ENCODE data around the gene NPTN. TPM values are rescaled to one million over a fixed set of nuclear protein-coding genes. Genes with fewer than 3 reads are reported as not detected.

NPTN gene
- polyA plus RNA-seq, 3 donors: 86.5 to 137 (median 88.0) TPM

DNA sequence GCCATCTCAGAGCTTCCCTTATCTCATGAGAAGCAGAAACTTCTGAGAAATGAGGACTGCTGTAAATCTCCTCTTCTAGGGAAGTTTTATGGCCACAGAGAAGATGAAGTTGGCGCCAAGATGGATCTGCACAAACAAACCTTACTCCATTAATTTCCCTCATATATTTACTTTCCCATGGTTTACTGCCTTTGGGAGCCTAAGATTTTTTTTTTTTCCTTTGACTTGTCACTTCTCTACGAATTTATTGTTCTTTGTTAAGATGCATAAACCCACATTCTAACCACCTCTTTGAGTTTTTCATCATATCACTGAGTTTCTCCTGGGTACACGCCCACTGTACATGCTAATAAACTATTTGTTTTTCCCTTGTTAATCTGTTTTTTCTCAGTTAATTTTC, 21.5 kb upstream of the NPTN start:
- no peak overlapping the region for H3K27ac ChIP-seq (ENCODE audit: low read depth in 1 of 2, low read length in 2 of 2)

DNA sequence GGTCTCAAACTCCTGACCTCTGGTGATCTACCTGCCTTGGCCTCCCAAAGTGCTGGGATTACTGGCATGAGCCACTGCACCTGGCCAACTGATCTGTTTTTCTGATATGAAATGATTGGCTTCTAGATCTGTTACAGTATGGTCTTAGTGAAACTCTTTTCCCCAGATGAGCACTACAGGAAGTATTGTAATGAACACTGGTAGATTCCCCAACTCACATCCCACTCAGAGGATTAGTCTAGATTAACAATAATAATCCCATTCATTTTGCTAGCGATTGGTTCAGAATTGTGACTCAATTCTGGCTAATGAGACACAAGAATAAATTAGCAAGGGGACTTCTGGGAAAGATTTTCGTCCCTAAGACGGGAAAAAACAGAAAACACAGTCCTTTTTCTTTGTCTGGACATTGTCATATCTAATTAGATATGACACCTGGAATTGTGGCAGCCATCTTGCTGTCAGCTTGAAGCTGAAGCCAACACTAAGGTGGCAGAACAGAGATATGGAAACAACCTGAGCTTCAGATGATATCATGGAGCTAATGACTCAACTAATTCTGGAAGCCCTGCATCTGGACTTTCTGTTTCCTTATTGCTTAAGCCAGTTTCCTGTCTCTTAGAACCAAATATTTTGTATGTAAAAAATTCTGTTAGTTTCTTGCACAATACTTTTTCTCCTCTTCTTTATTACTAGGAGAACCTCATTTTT, 17.4 kb upstream of the NPTN start:
- H2AFZ ChIP-seq (ENCODE audit: insufficient read depth, low read depth, low read length, poor library complexity, severe bottlenecking): peak overlapping the region; percentile 8
- Mint-ChIP-seq H3K4me1 (peaks cover 22% of the 10 kb centered on the region), H3K4me3 (peak overlapping the region in 1 of 2 donors; percentile 6), H3K36me3 (no peaks in the 10 kb centered on the region), H3K9me3 (peaks cover 0 to 1% (median 0%) of the 10 kb centered on the region in 7 donors), H3K27ac (peak overlapping the region; percentile 7 to 85 (median 64)), H3K27me3 (ENCODE audit: low read depth in 3 of 3) (no peaks in the 10 kb centered on the region)
- H4K20me1 ChIP-seq (ENCODE audit: insufficient read depth, low read length): no peaks in the 10 kb centered on the region
- no peaks in the 10 kb centered on the region for H3K27me3 ChIP-seq (ENCODE audit: control insufficient read depth in 2 of 2, insufficient read depth in 2 of 2, low read length in 2 of 2)
- H3K4me2 ChIP-seq (replicated peaks; ENCODE audit: extremely low read depth, low read length, poor library complexity, severe bottlenecking): peak overlapping the region; percentile 59
- no peaks in the 10 kb centered on the region for H3K36me3 ChIP-seq (replicated peaks in 1 of 2; ENCODE audit: control insufficient read depth in 1 of 2, insufficient read depth in 2 of 2, low read length in 2 of 2)
- H3K9me3 ChIP-seq (replicated peaks in 1 of 2; ENCODE audit: control insufficient read depth in 1 of 2, insufficient read depth in 1 of 2, low read length in 2 of 2): no peaks in the 10 kb centered on the region
- no peaks in the 10 kb centered on the region for H3K79me2 ChIP-seq (ENCODE audit: insufficient read depth, low read length)
- intact Hi-C loops (cut with micrococcal nuclease): no loop called here
- peaks cover 16 to 20% of the 10 kb centered on the region in 2 donors for H3K4me1 ChIP-seq (ENCODE audit: control insufficient read depth in 1 of 2, insufficient read depth in 2 of 2, low read length in 2 of 2)
- peak overlapping the region in 1 of 3 experiments; percentile 38 for H3K4me3 ChIP-seq (replicated peaks in 1 of 3; ENCODE audit: low read depth in 2 of 3, low read length in 3 of 3)
- no peak overlapping the region for H3K9ac ChIP-seq (ENCODE audit: insufficient read depth, low read length, poor library complexity, severe bottlenecking)
- peak; percentile 48 to 84 (median 75) for DNase-seq
- TF ChIP-seq, protein P1, sequence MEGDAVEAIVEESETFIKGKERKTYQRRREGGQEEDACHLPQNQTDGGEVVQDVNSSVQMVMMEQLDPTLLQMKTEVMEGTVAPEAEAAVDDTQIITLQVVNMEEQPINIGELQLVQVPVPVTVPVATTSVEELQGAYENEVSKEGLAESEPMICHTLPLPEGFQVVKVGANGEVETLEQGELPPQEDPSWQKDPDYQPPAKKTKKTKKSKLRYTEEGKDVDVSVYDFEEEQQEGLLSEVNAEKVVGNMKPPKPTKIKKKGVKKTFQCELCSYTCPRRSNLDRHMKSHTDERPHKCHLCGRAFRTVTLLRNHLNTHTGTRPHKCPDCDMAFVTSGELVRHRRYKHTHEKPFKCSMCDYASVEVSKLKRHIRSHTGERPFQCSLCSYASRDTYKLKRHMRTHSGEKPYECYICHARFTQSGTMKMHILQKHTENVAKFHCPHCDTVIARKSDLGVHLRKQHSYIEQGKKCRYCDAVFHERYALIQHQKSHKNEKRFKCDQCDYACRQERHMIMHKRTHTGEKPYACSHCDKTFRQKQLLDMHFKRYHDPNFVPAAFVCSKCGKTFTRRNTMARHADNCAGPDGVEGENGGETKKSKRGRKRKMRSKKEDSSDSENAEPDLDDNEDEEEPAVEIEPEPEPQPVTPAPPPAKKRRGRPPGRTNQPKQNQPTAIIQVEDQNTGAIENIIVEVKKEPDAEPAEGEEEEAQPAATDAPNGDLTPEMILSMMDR (IDR thresholded peaks at IDR 0.05): no peak
- peak overlapping the region in 1 of 2 donors; percentile 12 for H3K27ac ChIP-seq (ENCODE audit: low read depth in 1 of 2, low read length in 2 of 2)
- WGBS (ENCODE audit: insufficient coverage): no CpG with 5 or more reads among the region's 3 CpGs

More for the DNA sequence above, 21.5 kb upstream of the NPTN start:
- no peak overlapping the region for H3K4me3 Mint-ChIP-seq
- Histone ChIP-seq H2AFZ (ENCODE audit: insufficient read depth, low read depth, low read length, poor library complexity, severe bottlenecking) (no peak overlapping the region), H3K4me1 (ENCODE audit: control insufficient read depth in 1 of 2, insufficient read depth in 2 of 2, low read length in 2 of 2) (peaks cover 16 to 20% of the 10 kb centered on the region in 2 donors), H3K36me3 (replicated peaks in 1 of 2; ENCODE audit: control insufficient read depth in 1 of 2, insufficient read depth in 2 of 2, low read length in 2 of 2) (no peaks in the 10 kb centered on the region), H3K79me2 (ENCODE audit: insufficient read depth, low read length) (no peaks in the 10 kb centered on the region), H4K20me1 (ENCODE audit: insufficient read depth, low read length) (no peaks in the 10 kb centered on the region), H3K27me3 (ENCODE audit: control insufficient read depth in 2 of 2, insufficient read depth in 2 of 2, low read length in 2 of 2) (no peaks in the 10 kb centered on the region), H3K9me3 (replicated peaks in 1 of 2; ENCODE audit: control insufficient read depth in 1 of 2, insufficient read depth in 1 of 2, low read length in 2 of 2) (no peaks in the 10 kb centered on the region), H3K4me3 (replicated peaks in 1 of 3; ENCODE audit: low read depth in 2 of 3, low read length in 3 of 3) (no peak overlapping the region), H3K9ac (ENCODE audit: insufficient read depth, low read length, poor library complexity, severe bottlenecking) (no peak overlapping the region), H3K4me2 (replicated peaks; ENCODE audit: extremely low read depth, low read length, poor library complexity, severe bottlenecking) (no peak overlapping the region)
- H3K9me3 Mint-ChIP-seq: peaks cover 0 to 2% (median 0%) of the 10 kb centered on the region in 7 donors
- WGBS (ENCODE audit: insufficient coverage): no CpG with 5 or more reads among the region's 3 CpGs
- TF ChIP-seq, protein P1 (IDR thresholded peaks at IDR 0.05): no peak
- no peaks in the 10 kb centered on the region for H3K36me3 Mint-ChIP-seq
- no peak overlapping the region for H3K27ac Mint-ChIP-seq
- intact Hi-C loops (cut with micrococcal nuclease): no loop called here
- DNase-seq: no peak
- peaks cover 20% of the 10 kb centered on the region for H3K4me1 Mint-ChIP-seq
- H3K27me3 Mint-ChIP-seq (ENCODE audit: low read depth in 3 of 3): peaks cover 0 to 5% (median 3%) of the 10 kb centered on the region in 3 donors

Data from CD14-positive monocyte (primary cell).